IMR-90 (cell line): Measurements from ENCODE around the gene ROBO1. TPM values are rescaled to one million over a fixed set of nuclear protein-coding genes. Genes with fewer than 3 reads are reported as not detected.

Experiments used
- ATAC-seq: fragments of 200-7000 bp; cut with Tn5 transposase; 2 replicates; pipeline ENCODE4 v1.9.1; 2020; ENCODE audit warnings: low read depth, mild to moderate bottlenecking, moderate library complexity
- BruUV-seq: library from RNA; stranded (reverse); fragments of 400-500 nt; replicated peaks from 2 replicates; lab custom pipeline; 2021; lab: Mats Ljungman, UMichigan
- CTCF ChIA-PET: fragments of 300-600 bp; formaldehyde crosslinking; extraction: SDS; loops from one replicate; lab custom pipeline; 2021; ENCODE audit warnings: antibody characterized with exemption; lab: Yijun Ruan, JAX
- POLR2A ChIA-PET: fragments of 300-600 bp; sonication (Branson Sonifier 250); formaldehyde crosslinking; loops from one replicate; lab custom pipeline; 2022; ENCODE audit warnings: antibody characterized with exemption; ENCODE audit not compliant: unreplicated experiment; lab: Charles Lee
- DNase-seq: peaks from one replicate; pipeline ENCODE4 v3.0.0; 2013
- H2AFZ ChIP-seq: replicated peaks from 2 replicates; pipeline ENCODE3; 2013; ENCODE audit warnings: low read length, mild to moderate bottlenecking; ENCODE audit not compliant: poor library complexity
- H2AK5ac ChIP-seq: 2 replicates; pipeline ENCODE4 v1.6.1; 2013; ENCODE audit warnings: low read depth, low read length, inconsistent platforms
- H2AK9ac ChIP-seq: replicated peaks from 2 replicates; pipeline ENCODE3; 2013; ENCODE audit warnings: mild to moderate bottlenecking, low read depth, low read length, moderate library complexity; ENCODE audit not compliant: poor library complexity
- H2BK120ac ChIP-seq: 2 replicates; pipeline ENCODE4 v1.6.1; 2013; ENCODE audit warnings: low read depth, low read length, inconsistent platforms
- H2BK15ac ChIP-seq: 3 replicates; pipeline ENCODE4 v1.6.1; 2013; ENCODE audit warnings: low read depth, low read length, inconsistent platforms
- H2BK20ac ChIP-seq: 2 replicates; pipeline ENCODE4 v1.6.1; 2013; ENCODE audit warnings: low read depth, mild to moderate bottlenecking, inconsistent platforms, low read length, moderate library complexity
- H2BK5ac ChIP-seq: 2 replicates; pipeline ENCODE4 v1.6.1; 2013; ENCODE audit warnings: mild to moderate bottlenecking, low read depth, low read length, inconsistent platforms; ENCODE audit not compliant: poor library complexity, severe bottlenecking
- H3K14ac ChIP-seq: replicated peaks from 2 replicates; pipeline ENCODE4 v1.6.1; 2013; ENCODE audit warnings: low read depth, low read length, inconsistent platforms
- H3K18ac ChIP-seq: 2 replicates; pipeline ENCODE4 v1.6.1; 2013; ENCODE audit warnings: low read depth, low read length, control low read depth
- H3K23ac ChIP-seq: 2 replicates; pipeline ENCODE4 v1.6.1; 2013; ENCODE audit warnings: low read depth, low read length, inconsistent platforms
- H3K27ac ChIP-seq: 2 replicates; pipeline ENCODE4 v1.5.1; 2013; ENCODE audit warnings: mild to moderate bottlenecking, control low read depth, low read length; ENCODE audit not compliant: insufficient read depth
- H3K27me3 ChIP-seq: 2 replicates; pipeline ENCODE4 v1.6.1; 2013; ENCODE audit warnings: low read length; ENCODE audit not compliant: control insufficient read depth, insufficient read depth
- H3K36me3 ChIP-seq: 2 replicates; pipeline ENCODE4 v1.6.1; 2013; ENCODE audit warnings: low read length, mixed read lengths; ENCODE audit not compliant: control insufficient read depth, insufficient read depth
- H3K4ac ChIP-seq: 2 replicates; pipeline ENCODE4 v1.6.1; 2013; ENCODE audit warnings: low read depth, low read length, inconsistent platforms
- H3K4me1 ChIP-seq: 2 replicates; pipeline ENCODE4 v1.6.1; 2013; ENCODE audit warnings: low read length, mixed read lengths; ENCODE audit not compliant: control insufficient read depth, insufficient read depth
- H3K4me2 ChIP-seq: 2 replicates; pipeline ENCODE4 v1.6.1; 2013; ENCODE audit warnings: low read depth, mild to moderate bottlenecking, control low read depth, low read length, moderate library complexity
- H3K4me3 ChIP-seq: 2 replicates; pipeline ENCODE4 v1.5.1; 2013; ENCODE audit warnings: low read depth, mild to moderate bottlenecking, control low read depth, low read length, moderate library complexity; ENCODE audit not compliant: insufficient read depth
- H3K56ac ChIP-seq: 2 replicates; pipeline ENCODE4 v1.6.1; 2013; ENCODE audit warnings: low read length, inconsistent platforms; ENCODE audit not compliant: insufficient read depth; ENCODE audit errors: extremely low read depth
- H3K79me1 ChIP-seq, 2 experiments: 2 replicates each; pipeline ENCODE4 v1.6.1; 2013; ENCODE audit warnings: low read length in 2 of 2, inconsistent platforms in 1 of 2, low read depth in 1 of 2
- H3K9ac ChIP-seq: 2 replicates; pipeline ENCODE4 v1.6.1; 2013; ENCODE audit warnings: low read depth, low read length, control low read depth
- H3K9me1 ChIP-seq: 2 replicates; pipeline ENCODE4 v1.6.1; 2013; ENCODE audit warnings: low read length, inconsistent platforms; ENCODE audit not compliant: insufficient read depth
- H3K9me3 ChIP-seq: 2 replicates; pipeline ENCODE4 v1.6.1; 2013; ENCODE audit warnings: low read length; ENCODE audit not compliant: control insufficient read depth, insufficient read depth
- H4K20me1 ChIP-seq: 2 replicates; pipeline ENCODE4 v1.6.1; 2013; ENCODE audit warnings: low read length, inconsistent platforms; ENCODE audit not compliant: insufficient read depth
- H4K5ac ChIP-seq: 2 replicates; pipeline ENCODE4 v1.6.1; 2013; ENCODE audit warnings: mild to moderate bottlenecking, low read depth, low read length, control low read depth
- H4K8ac ChIP-seq, 2 experiments: 2 replicates each; pipeline ENCODE4 v1.6.1; 2013; ENCODE audit warnings: low read depth in 2 of 2, low read length in 2 of 2, control low read depth in 1 of 2, inconsistent platforms in 1 of 2
- H4K91ac ChIP-seq: 2 replicates; pipeline ENCODE4 v1.6.1; 2013; ENCODE audit warnings: low read depth, low read length, inconsistent platforms; ENCODE audit not compliant: insufficient read depth
- CEBPB ChIP-seq: IDR thresholded peaks from 2 replicates; pipeline ENCODE4 v1.6.1; 2012; ENCODE audit warnings: low read depth, low read length, improper control_type of control experiment
- MAZ ChIP-seq: IDR thresholded peaks from 2 replicates; pipeline ENCODE4 v1.6.1; 2012; ENCODE audit warnings: low read depth, mild to moderate bottlenecking, low read length, improper control_type of control experiment, moderate library complexity, borderline replicate concordance
- POLR2A ChIP-seq: IDR thresholded peaks from 2 replicates; pipeline ENCODE4 v1.6.1; 2012; ENCODE audit warnings: mild to moderate bottlenecking, low read depth, low read length
- RAD21 ChIP-seq: IDR thresholded peaks from 2 replicates; pipeline ENCODE4 v1.6.1; 2012; ENCODE audit warnings: low read length, improper control_type of control experiment
- RFX5 ChIP-seq: IDR thresholded peaks from 2 replicates; pipeline ENCODE4 v1.8.0; 2012; ENCODE audit warnings: low read depth, mild to moderate bottlenecking, low read length, moderate library complexity
- SMC3 ChIP-seq: fragments of 150-350 bp; IDR thresholded peaks from 2 replicates; pipeline ENCODE4 v1.6.1; 2016; ENCODE audit warnings: low read depth, mild to moderate bottlenecking, antibody characterized with exemption, low read length, moderate library complexity
- WGBS, 2 experiments: methylation state at CpG; one replicate each; pipeline versions ENCODE4 v1.1.5 to v1.1.7; 2013; ENCODE audit warnings: missing lambda C conversion rate in 2 of 2; ENCODE audit not compliant: insufficient read length in 1 of 2; ENCODE audit errors: extremely low coverage in 2 of 2; 5-methylcytosine and 5-hydroxymethylcytosine counted together
- dilution Hi-C: fragments of 300-500 bp; cut with HindIII; formaldehyde crosslinking; loops from one replicate; pipeline ENCODE4 v1.14.3; 2018; ENCODE audit warnings: low sequenced_read_pairs; ENCODE audit not compliant: unreplicated experiment
- in situ Hi-C: fragments of 300-500 bp; cut with MboI; formaldehyde crosslinking; loops from 3 replicates; pipeline ENCODE4 v1.14.3; 2019; ENCODE audit warnings: low sequenced_read_pairs, inconsistent platforms, mixed read lengths
- intact Hi-C: fragments of 100-400 bp; cut with micrococcal nuclease; formaldehyde crosslinking; loops from 2 replicates; pipeline ENCODE4 v1.10.0; 2022
- polyA plus RNA-seq, 3 experiments: library from polyadenylated mRNA; depleted of rRNA; stranded (reverse); fragments of >200 nt; gene quantifications; 2 replicates each; pipeline ENCODE4 v1.2.3, GENCODE V29; 2012; ENCODE audit warnings: low replicate concordance in 1 of 3
- total RNA-seq: library from RNA; depleted of rRNA; stranded (reverse); fragments of >200 nt; gene quantifications from 2 replicates; pipeline ENCODE4 v1.2.3, GENCODE V29; 2012
- TF ChIP-seq, protein P1 (sequence below): conservative IDR thresholded peaks from 2 replicates; pipeline ENCODE4 v1.5.1; 2012; ENCODE audit warnings: mild to moderate bottlenecking, low read depth, low read length, improper control_type of control experiment

ROBO1 gene
- total and polyA plus RNA-seq, 2 of the 4 experiments (the other 2 are of a cell fraction), result 24.1 to 53.9 TPM

DNA sequence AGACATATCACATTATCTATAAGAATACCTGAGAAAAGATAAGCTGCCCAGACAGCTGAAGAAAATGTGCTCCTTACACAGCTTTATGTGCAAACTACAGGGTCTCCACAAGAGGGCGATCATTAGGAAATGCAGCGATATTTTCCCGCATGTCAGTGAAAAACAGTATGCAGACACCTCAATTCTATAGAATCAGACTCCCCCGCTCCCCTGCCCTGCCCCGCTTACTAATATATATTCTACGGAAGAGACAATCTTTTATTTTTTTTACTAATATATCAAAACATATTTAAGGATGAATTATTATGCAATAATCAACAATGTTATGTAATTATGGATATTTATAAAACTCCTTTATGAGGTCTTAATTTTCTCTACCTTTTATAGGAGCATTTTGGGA, 681.3 kb downstream of the ROBO1 start:
- Histone ChIP-seq H4K20me1 (no peaks in the 10 kb centered on the region), H2BK120ac (no peak overlapping the region), H2BK15ac (no peak overlapping the region), H2AK9ac (no peak overlapping the region), H4K91ac (no peak overlapping the region), H3K9me3 (no peaks in the 10 kb centered on the region), H3K36me3 (no peaks in the 10 kb centered on the region), H4K5ac (no peak overlapping the region), H2BK5ac (no peak overlapping the region), H2AFZ (no peak overlapping the region), H3K18ac (no peak overlapping the region), H4K8ac (no peak overlapping the region), H3K4me3 (no peak overlapping the region), H3K9me1 (peaks cover 5% of the 10 kb centered on the region), H3K14ac (no peak overlapping the region), H2AK5ac (no peak overlapping the region), H3K4ac (no peak overlapping the region), H3K27me3 (no peaks in the 10 kb centered on the region), H3K27ac (no peak overlapping the region), H2BK20ac (no peak overlapping the region), H3K23ac (no peak overlapping the region), H3K56ac (no peak overlapping the region), H3K79me1 (no peaks in the 10 kb centered on the region), H3K4me2 (no peak overlapping the region), H3K9ac (no peak overlapping the region), H3K4me1 (peaks cover 3% of the 10 kb centered on the region; the same call in 1 of the 2 replicates)
- CTCF ChIA-PET, result interaction anchor here (0.5 to 1.9 kb wide), 20 partner anchors 11 to 428 kb away, joined by 3 to 21 read pairs (median 3); no protein-coding TSS in a partner anchor
- 0% methylated on average over 1 of the region's 6 CpGs; no CpG with 5 or more reads in 1 of the 2 experiments for WGBS, 2 experiments
- BruUV-seq, result no TSS peak
- ATAC-seq, result peak; percentile 63
- POLR2A ChIA-PET, result no interaction called here
- dilution Hi-C loops (no loop called here), intact Hi-C loops (loop anchor here (1.0 to 5.0 kb wide), 4 partner anchors 161 to 411 kb away; no protein-coding TSS in a partner anchor), in situ Hi-C loops (no loop called here)
- TF ChIP-seq MAZ (no peak), CEBPB (peak; percentile 5; the same call in 1 of the 2 replicates), SMC3 (peak; percentile 71), POLR2A (no peak), RAD21 (peak; percentile 71), RFX5 (no peak)
- TF ChIP-seq, protein P1, sequence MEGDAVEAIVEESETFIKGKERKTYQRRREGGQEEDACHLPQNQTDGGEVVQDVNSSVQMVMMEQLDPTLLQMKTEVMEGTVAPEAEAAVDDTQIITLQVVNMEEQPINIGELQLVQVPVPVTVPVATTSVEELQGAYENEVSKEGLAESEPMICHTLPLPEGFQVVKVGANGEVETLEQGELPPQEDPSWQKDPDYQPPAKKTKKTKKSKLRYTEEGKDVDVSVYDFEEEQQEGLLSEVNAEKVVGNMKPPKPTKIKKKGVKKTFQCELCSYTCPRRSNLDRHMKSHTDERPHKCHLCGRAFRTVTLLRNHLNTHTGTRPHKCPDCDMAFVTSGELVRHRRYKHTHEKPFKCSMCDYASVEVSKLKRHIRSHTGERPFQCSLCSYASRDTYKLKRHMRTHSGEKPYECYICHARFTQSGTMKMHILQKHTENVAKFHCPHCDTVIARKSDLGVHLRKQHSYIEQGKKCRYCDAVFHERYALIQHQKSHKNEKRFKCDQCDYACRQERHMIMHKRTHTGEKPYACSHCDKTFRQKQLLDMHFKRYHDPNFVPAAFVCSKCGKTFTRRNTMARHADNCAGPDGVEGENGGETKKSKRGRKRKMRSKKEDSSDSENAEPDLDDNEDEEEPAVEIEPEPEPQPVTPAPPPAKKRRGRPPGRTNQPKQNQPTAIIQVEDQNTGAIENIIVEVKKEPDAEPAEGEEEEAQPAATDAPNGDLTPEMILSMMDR, result peak; percentile 76
- DNase-seq, result peak; percentile 63
